ENCODE data around the gene TSPAN4.

The TSPAN4 gene

DNA sequence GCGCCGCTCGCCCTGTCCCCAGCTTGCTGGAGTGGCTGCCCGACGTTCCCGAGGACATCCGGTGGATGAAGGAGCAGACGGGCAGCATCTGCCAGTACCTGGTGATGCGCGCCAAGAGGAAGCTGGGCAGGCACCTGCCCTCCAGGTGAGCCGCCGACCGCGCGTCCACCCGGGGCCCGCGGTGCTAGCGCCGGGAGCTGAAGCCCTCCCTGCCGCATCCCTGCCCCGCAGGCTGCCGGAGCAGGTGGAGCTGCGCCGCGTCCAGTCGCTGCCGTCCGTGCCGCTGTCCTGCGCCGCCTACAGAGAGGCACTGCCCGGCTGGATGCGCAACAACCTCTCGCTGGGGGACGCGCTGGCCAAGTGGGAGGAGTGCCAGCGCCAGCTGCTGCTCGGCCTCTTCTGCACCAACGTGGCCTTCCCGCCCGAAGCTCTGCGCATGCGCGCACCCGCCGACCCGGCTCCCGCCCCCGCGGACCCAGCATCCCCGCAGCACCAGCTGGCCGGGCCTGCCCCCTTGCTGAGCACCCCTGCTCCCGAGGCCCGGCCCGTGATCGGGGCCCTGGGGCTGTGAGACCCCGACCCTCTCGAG, 18.3 kb upstream of the TSPAN4 start:
- ATAC-seq, result no peak
- no peak for DNase-seq

DNA sequence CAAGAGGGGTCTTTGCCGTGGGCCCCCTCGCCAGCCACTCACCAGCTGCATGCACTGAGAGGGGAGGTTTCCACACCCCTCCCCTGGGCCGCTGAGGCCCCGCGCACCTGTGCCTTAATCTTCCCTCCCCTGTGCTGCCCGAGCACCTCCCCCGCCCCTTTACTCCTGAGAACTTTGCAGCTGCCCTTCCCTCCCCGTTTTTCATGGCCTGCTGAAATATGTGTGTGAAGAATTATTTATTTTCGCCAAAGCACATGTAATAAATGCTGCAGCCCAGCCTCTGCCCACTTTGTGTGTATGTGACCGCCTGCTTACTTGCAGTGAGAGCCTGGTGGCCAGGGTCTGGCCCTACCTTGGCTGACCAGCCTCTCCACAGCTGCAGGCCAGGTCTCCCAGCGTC, 17.7 kb upstream of the TSPAN4 start:
- DNase-seq (no peak), ATAC-seq (no peak)

DNA sequence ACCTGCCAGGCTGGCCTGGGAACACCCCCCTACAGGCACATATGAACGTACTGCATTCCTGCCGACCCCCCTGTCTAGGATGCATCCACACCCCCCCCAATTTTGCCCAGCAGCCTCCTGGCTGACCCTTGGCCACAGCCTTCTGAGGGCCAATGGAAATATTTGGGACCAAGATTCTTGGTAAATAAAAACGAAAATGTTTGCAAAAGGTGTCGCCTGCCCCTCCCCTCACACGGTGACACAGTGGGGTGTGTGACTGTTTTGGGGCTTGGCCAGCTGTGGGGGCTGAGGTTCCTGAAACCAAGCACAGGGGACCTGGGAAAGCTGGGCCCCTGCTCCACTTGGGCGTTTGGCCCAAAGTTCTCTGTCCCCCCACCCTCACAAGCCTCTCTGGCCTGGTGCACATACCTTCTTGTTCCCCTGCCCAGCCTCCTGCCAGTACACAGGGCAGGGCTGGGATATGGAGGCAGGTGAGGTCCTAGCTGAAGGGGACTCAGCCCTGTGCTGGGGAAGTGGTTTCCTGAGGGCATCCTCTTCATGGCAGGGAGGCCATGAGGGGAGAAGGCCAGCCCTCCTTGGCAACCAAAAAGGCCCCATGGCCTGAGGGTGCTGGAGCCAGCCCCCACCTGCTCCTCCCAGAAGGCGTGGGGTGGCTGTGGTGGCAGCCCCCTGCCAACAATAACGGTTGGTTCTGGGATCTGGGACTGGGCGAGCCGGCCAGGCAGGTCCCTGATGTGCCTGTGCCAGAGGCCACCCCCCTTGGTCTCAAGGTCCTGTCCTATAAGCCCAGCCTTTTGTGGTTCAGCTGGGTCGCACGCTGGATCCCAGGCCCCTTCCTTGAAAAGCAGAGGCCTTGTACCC, 17.1 kb upstream of the TSPAN4 start:
- ATAC-seq (no peak), DNase-seq (no peak)

DNA sequence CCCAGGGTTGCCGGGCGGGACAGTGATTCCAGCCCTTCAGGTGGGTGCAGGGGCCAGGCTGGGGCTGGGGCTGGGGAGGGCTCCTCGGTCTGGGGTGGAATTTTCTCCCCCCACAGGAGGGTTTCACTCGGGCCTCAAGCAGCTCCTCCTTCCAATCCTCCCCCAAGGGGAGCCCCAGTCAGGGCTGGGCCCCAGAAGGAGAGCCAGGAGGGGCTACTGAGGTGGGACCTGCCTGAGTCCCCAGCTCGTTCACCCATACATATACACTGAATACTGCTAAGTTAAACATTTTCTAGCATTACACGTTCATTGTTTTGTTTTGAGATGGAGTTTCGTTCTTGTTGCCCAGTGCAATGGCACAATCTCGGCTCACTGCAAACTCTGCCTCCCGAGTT, 16.4 kb upstream of the TSPAN4 start:
- ATAC-seq (no peak), DNase-seq (no peak)

DNA sequence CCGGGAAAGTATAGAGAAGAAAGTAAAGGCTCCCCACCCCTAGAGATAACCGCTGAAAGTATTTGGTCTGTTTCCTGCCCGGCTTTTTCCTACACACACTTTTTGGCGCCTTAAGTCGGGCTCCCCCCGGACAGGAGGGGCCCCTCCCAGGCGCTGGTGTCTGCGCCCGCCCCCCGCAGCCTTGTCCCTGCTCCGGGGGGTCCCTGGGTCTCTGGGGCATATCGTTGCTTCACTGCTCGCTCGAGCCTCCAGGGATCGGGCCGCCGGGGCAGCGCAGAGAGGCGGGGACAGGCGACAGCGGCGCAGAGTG, 15.9 kb upstream of the TSPAN4 start:
- no peak for DNase-seq
- ATAC-seq, result no peak

DNA sequence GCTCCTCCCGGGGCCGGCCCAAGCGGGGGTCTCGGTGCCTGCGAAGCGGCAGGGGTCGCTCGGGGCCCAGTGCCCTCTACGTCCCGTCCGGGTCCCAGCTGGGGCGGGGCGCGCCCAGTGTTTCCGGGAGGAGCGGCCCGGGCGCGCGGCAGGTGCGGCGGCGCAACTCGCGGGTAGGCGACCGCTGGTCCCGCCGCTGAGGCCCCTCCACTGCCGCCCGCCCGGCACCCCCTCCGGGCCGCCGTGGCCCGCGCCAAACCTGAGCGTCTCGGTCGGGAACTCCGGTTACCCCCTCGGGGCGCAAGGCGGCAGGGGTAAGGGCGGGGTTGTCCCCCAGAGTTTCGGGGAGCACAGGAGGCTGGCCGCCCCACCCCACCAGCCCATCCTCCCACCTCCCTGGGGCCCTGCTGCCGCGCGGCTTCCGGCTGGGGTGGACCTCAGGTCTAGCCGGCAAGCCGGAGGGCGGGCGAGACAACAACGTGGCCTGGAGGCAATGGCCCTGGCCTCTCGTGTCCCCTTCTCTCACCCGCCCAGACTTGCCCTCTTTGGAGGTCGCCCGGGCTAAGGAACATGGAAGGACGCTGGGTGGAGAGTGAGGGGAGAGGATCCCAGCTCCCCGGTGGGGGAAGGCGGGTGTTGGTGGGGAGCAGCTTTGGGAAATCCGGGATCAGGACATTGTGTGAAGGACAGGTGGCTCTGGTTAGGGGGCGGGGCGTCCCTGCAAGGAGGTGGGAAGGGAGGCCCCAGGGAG, 15.3 kb upstream of the TSPAN4 start:
- no peak for DNase-seq
- no peak for ATAC-seq

DNA sequence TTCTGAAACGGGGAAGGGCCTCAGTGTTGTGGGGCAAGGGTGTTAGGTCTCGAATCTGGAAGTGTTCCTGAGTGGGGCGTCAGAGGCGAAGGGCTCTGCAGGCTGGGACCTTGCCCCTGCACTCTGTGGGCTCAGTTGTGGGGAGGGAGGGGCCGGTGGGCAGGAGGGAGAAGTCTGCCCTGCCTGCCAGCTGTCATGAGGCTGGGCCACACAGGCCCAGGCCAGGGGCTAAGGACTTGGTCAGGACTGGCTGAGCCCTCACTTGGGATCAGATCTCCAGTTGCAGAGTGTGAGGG, 14.8 kb upstream of the TSPAN4 start, which contains the start of gene CRACR2B:
Gene CRACR2B, plus strand, starts transcription at position 23 of the 296 bp plus-strand sequence. CDS start 689 bp downstream, outside the sequence.
- DNase-seq, result no peak
- ATAC-seq, result no peak

DNA sequence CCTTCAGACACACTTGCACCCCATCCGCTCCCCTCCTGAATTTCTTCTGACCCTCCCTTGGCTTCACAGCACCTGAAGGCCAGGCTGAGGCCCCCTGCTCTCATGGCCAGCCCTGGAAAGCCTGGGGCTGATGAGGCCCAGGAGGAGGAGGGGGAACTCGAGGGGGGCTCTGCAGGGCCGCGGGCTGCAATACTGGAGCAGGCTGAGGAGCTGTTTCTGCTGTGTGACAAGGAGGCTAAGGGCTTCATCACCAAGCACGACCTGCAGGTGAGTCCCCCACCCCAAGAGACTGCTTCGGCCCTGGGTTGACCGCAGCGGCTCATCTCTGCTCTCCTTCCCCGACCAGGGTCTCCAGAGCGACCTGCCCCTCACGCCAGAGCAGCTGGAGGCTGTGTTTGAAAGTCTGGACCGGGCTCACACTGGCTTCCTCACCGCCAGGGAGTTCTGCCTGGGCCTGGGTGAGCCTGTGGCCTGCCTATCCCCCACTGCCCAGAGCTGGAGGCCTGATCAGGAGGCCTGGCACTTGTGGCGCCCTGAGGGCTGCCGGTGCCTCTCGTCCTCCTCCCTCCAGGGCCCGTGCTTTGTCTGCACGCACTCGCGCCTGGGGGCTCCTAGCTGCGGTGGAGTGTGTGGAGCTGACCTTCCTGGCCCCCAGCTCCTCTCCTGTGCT, 14.0 kb upstream of the TSPAN4 start:
- no peak for ATAC-seq

DNA sequence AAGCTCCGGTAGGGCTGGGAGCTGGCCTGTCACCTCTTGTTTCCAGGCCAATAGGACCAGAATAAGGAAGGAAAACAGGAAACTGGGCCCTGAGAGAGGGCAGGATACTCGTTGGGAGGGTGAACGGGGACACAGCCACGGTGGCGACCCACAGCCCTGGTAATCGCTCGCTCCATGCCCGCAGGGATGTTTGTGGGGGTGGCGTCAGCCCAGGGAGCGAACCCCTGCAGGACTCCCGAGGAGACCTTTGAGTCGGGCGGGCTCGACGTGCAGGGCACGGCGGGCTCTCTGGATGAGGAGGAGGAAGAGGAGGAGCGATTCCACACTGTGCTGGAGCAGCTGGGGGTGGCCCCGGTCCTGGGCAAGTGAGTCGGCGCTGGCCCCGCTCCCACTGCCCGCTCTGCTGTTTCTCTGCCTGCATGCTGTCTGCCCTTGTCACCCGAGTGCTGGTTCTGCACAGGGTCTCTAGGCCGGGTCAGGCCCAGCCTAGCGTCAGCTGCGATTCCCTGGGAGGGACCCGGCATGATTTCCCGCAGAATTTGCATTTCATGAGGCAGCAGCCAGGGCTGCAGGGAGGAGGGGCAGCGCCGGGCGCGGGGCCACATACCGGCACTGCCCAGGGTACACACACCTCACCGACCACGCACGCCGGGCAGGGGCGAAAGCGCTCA, 13.3 kb upstream of the TSPAN4 start:
- ATAC-seq (no peak), DNase-seq (no peak)

More for the DNA sequence above, 14.0 kb upstream of the TSPAN4 start:
- DNase-seq, result no peak

DNA sequence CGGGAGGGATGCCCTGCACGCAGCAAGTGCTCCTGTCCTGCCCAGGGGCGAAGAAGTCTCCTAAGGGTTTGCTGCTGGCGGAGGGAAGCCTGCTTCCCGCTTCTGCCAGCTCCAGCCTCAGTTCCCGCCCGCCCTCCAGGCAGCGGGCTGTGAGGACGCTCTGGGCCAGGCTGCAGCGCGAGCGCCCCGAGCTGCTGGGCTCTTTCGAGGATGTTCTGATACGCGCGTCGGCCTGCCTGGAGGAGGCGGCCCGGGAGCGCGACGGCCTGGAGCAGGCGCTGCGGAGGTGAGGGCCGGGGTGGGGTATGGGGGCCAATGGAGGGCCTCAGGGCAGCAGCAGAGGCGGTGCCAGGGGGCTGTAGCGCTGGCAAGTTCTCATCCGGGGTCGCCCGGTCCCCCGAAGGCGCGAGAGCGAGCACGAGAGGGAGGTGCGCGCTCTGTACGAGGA, 12.8 kb upstream of the TSPAN4 start:
- DNase-seq (no peak), ATAC-seq (peak; percentile 2)

DNA sequence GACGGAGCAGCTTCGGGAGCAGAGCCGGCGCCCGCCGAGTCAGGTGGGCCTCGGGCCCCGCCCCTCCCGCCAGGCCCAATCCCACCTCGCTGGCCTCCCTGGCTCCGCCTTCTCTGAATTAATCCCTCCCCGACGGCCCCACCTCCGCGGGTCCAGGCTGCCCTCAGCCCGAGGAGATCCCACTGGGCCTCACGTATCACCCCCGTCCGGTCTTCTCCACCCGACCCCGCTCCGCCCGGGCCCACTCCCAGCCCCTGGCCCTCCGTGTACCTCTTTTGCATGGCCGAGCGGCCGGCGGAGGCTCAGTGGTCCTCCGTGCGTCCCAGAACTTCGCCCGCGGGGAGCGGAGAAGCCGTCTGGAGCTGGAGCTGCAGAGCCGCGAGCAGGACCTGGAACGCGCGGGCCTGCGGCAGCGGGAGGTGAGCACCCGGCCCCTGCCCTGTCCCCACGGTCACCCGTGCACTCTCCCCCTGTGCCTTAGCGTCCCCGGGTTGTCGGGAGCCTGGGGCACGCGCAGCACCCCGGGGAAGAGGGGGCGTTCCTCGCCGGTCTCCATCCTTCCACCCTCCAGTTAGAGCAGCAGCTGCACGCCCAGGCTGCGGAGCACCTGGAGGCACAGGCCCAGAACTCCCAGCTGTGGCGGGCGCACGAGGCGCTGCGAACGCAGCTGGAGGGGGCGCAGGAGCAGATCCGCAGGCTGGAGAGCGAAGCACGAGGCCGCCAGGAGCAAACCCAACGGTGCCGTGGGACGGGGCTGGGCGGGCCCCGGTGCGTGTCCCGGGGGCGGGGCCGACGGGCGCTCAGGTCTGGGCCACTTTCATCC, 12.1 kb upstream of the TSPAN4 start:
- ATAC-seq (peak; percentile 66), DNase-seq (peak; percentile 77)

DNA sequence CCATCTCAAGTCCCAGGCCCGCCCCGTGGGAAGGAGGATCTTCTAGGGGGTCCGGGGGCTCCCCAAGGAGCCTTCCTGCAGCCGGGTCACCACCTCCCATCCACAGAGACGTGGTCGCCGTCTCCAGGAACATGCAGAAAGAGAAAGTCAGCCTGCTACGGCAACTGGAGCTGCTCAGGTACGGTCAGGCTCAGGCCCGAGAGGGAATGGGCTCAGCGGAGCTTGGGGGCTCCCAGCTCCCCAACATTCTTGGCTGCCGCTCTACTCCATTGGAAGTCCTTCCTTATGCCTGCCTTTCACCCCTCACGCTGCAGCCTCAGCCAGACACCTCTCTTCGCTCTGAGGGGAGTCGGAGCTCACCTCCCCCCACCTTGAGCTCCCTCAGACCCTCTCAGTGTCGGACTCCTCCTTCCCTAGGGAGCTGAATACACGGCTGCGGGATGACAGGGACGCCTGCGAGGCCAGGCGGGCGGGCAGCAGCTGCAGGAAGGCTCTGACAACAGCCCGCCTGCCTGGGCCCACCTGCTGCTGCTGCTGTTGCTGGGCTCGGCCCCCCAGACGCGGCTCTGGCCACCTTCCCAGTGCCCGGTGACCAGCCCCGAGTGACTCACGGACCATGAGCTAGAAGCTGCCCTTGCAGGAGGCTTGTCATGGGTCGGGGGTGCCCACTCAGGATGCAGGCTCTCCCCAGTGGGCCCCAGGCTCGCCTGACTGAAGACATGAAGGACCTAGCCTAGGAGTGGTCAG, 11.4 kb upstream of the TSPAN4 start:
- no peak for DNase-seq

DNA sequence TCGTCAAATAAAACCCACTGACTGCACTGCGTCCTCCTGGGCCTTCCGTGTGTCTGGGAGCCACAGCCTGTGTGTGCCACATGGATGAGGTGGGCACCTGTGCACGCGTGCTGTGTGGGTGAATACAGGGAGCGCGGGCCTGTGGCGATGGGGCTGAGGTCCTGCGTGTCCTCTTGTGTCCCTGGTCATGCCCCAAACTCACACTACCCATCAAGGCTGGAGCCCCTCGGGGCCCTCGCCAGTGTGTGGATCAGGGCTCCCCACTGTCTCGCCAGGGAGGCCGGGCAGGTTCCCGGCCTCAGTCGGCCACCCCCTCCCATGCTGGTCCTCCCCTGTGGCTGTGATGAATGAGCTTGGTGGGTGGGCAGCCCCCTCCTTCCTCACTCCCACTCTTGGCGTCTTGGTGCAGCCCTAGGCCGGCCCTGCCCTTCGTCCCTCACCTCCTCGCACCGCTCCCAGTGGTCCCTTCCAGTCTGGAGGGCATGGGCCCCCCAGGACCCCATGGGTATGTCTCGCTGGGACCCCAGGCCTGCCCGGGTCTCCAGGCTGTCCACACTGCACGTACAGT, 10.6 kb upstream of the TSPAN4 start:
- DNase-seq, result no peak
- ATAC-seq, result no peak

More for the DNA sequence above, 11.4 kb upstream of the TSPAN4 start:
- no peak for ATAC-seq

DNA sequence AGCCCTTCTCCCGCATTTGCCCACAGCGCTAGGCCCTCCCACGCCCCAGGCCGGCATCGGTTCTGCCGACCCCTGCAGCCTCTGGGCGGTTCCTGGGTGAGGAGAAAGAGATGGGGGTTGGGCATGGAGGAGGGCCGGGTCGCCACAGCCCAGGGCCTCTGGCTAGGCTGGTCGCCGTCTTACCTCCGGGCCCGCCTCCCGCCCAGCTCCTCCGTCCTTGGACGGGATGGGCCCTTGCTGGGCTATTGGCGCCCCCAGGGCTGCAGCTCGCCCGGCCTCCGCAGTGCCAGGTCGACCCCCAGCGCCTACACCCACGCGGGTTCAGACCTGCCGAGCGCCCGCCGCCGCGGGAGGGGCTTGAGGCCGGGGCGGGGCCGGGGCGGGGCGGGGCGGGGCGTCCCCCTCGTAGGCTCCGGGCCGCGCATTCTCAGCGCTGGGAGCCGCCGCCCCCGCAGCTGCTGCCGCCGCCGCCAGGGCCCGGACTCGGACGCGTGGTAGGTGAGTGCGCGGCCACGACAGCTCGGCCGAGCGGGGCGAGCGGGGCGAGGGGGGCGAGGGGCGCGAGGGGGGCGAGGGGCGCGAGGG, 10.0 kb upstream of the TSPAN4 start, which contains the start of gene CD151:
Gene CD151, plus strand, starts transcription at position 424 of the 585 bp plus-strand sequence. CDS start 3,118 bp downstream, outside the sequence.
- peak; percentile 67 for DNase-seq
- peak; percentile 35 for ATAC-seq

DNA sequence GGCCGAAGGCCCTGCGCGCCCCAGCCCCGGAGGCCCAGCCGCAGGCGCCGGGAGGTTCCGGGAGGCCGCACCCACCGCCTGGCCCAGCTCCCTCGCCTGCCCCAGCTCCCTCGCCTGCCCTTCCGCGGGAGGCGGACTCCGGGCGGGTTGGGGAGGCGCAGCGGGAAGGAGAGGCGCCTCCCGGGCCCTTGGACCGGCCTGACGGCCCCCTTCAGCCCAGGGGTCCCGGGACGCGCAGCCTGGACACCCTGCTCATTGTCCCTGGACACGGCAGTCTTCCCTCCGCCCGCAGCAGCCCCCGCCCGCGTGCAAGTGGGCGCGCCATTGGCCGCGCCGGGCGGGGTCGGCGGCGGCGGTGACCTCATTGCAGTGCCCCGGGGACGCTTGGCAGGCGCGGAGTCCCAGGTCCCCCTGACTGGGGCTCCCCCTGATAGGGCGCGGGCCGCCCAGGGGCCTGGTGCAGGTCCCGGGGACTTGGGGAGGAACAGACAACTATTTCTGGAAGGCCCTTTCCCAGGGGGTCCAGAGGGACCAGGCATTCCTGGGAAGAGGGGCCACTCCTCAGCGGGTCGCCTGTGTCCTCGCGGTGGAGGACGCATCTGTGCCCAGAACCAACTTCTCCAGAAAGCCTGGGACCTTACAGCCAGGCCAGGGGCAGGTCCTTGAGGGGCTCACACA, 9.4 kb upstream of the TSPAN4 start:
- ATAC-seq, result peak; percentile 21
- peak; percentile 64 for DNase-seq

DNA sequence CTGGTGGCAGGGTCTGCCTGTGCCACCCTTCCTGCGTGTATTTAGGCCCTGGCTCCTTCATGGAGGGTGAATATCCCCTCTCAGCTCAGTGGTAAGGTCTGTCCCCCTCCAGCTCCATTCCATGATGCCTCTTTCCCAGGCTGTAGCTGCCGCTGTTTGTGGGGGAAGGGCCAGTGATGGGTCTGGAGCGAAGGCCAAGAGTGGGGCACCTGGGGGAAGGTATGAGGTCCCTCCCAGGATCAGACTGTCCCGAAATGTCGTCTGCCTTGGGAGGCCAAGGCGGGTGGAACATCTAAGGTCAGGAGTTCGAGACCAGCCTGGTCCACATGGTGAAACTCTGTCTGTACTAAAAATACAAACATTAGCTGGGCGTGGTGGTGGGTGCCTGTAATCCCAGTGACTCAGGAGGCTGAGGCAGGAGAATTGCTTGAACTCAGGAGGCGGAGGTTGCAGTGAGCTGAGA, 8.8 kb upstream of the TSPAN4 start:
- ATAC-seq, result no peak
- DNase-seq, result no peak

DNA sequence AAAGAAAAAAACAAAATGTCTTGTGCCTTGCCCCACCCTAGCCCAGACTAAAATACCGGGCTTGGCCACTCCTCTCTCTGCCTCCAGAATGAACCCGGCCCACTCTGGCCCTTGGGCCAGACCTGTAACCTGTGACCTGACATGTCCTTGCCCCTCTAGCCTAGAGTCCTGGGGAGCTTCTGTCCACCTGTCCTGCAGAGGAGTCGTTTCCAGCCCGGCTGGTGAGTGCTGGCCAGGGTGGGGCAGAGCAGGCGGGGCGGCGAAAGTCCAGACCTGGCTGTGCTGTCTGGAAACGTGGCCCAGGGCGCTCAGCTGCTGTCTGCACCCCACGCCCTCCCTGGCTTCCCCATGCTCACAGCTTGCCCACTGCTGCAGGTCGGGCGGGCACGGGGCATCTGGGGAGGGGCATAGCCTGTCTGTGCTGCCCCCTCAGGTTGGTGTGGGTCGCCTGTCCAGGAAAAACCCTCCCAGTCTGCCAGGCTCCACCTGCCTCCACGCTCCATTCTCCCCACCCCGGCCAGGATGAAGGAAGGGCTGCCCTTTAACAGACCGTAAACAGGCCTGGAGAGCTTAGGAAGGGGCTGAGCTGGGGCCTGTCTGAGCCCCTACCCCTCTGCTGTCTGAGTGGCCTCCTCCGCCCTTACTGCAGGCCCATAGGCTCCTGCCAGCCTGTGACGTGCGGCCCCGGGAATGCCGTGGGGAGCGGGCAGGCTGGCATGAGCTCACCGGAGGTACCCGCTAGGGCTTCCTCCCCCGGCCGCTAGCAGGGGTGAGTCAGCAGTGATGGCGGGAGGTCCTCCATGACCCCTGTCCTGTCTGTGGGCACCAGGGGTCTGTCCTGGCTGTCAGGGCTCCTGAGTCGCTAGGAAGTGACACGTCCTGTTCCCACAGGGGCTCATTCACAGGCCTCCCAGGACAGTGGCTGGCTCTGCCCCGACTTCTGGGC, 8.0 kb upstream of the TSPAN4 start:
- peak; percentile 50 for DNase-seq
- ATAC-seq, result no peak

DNA sequence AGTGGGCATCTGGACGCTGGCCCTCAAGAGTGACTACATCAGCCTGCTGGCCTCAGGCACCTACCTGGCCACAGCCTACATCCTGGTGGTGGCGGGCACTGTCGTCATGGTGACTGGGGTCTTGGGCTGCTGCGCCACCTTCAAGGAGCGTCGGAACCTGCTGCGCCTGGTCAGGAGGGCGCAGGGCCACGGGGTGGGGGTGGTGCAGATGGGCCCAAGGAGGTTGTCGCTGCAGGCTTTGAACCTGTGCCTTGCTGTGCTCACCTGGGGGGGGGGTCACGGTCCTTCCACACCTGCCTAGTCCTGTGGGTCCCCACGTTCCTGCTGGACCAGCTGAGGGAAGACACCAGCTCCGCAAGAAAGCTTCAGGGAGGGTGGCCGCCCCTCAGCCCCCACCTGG, 6.4 kb upstream of the TSPAN4 start:
- no peak for ATAC-seq
- DNase-seq, result no peak
